ENCODE data around the gene TICAM1. TPM values are rescaled to one million over a fixed set of nuclear protein-coding genes. Genes with fewer than 3 reads are reported as not detected.

TICAM1 gene
- total and polyA plus RNA-seq, 2 of the 13 experiments (the other 11 are each of a cell fraction or from before 2014, with no cell fraction given): 0.33 to 0.95 TPM

GRCh38 chr19:4870025-4870700 lies 38.7 kb upstream of the TICAM1 start (continued):
- TF ChIP-seq ZNF280B (CRISPR knock-in tag; IDR thresholded peaks at IDR 0.05; ENCODE audit: borderline replicate concordance): no peak
- TF ChIP-seq SP2 (CRISPR knock-in tag; IDR thresholded peaks at IDR 0.05): peak; percentile 49
- TF ChIP-seq MIXL1 (CRISPR knock-in tag; IDR thresholded peaks at IDR 0.05): peak; percentile 63
- peak; percentile 73; the same call in 1 of the 2 replicates for TF ChIP-seq ZSCAN25 (CRISPR knock-in tag; IDR thresholded peaks at IDR 0.05)
- TF ChIP-seq ZNF607 (CRISPR knock-in tag; IDR thresholded peaks at IDR 0.05; ENCODE audit: borderline replicate concordance): peak; percentile 74; the same call in 1 of the 2 replicates
- TF ChIP-seq JUND (CRISPR knock-in tag; IDR thresholded peaks at IDR 0.05): peak; percentile 100
- peak; percentile 99 for TF ChIP-seq ETV5 (CRISPR knock-in tag; IDR thresholded peaks at IDR 0.05; ENCODE audit: borderline replicate concordance)
- TF ChIP-seq ZNF121 (CRISPR knock-in tag; IDR thresholded peaks at IDR 0.05): peak; percentile 73; the same call in 1 of the 2 replicates
- peak; percentile 93; the same call in 1 of the 2 replicates for TF ChIP-seq MIER3 (CRISPR knock-in tag; IDR thresholded peaks at IDR 0.05; ENCODE audit: borderline replicate concordance)
- peak; percentile 95 for TF ChIP-seq GATAD2A (CRISPR knock-in tag; IDR thresholded peaks at IDR 0.05)
- peak; percentile 71 for TF ChIP-seq FOXP4 (CRISPR knock-in tag; IDR thresholded peaks at IDR 0.05)
- TF ChIP-seq DRAP1 (CRISPR knock-in tag; IDR thresholded peaks at IDR 0.05): peak; percentile 23; the same call in 1 of the 2 replicates
- TF ChIP-seq MXD3 (CRISPR knock-in tag; IDR thresholded peaks at IDR 0.05): no peak
- TF ChIP-seq ZNF335 (CRISPR knock-in tag; IDR thresholded peaks at IDR 0.05): peak; percentile 63; the same call in 1 of the 2 replicates
- TF ChIP-seq ZNF503 (CRISPR knock-in tag; IDR thresholded peaks at IDR 0.05): 0 out of 2 replicates have a peak, but pooled peaks have one; percentile 66
- peak; percentile 100 for TF ChIP-seq CHD4 (IDR thresholded peaks at IDR 0.05; ENCODE audit: borderline replicate concordance, low read length)
- TF ChIP-seq ZNF280D (CRISPR knock-in tag; IDR thresholded peaks at IDR 0.05): peak; percentile 100
- peak; percentile 39 for TF ChIP-seq KDM3A (CRISPR knock-in tag; IDR thresholded peaks at IDR 0.05; ENCODE audit: low read depth)

All from HepG2 (cell line).